ENCODE measurements around the gene AMDHD1. TPM values are rescaled to one million over a fixed set of nuclear protein-coding genes. Genes with fewer than 3 reads are reported as not detected.

The AMDHD1 gene
- total RNA-seq (not detected in 2 replicates), polyA plus RNA-seq (0.16 TPM in 1 of 2 replicates, not detected in the other), polyA minus RNA-seq (not detected in 2 replicates), Bru-seq, nascent RNA (percentile 10 among the genes with signal in this experiment), BruChase-seq, experiment 1, labeled RNA remaining after a 6-hour chase (percentile 4 among the genes with signal in this experiment), BruChase-seq, experiment 2, labeled RNA remaining after a 2-hour chase (not detected)
- 0.06 TPM in 1 of 2 replicates, not detected in the other for polyA plus RNA-seq (2011; cell fraction: cytosol; rRNA removed)
- polyA plus RNA-seq (2011; cell fraction: nucleus; rRNA removed): 0.31 TPM in 1 of 2 replicates, not detected in the other
- not detected in 2 replicates for polyA plus RNA-seq (2012)
- polyA minus RNA-seq (2011; cell fraction: cytosol; rRNA and poly(A)+ RNA removed): 1.2 TPM
- polyA minus RNA-seq (2011; cell fraction: nucleus; rRNA and poly(A)+ RNA removed): not detected in 2 replicates
- long read RNA-seq, partial matches to known transcripts: 0 of 3 reads
- long read RNA-seq, other reads (novel, unspliced or antisense): 3 of 3 reads

- Histone ChIP-seq H3K4me2 (ENCODE audit: insufficient read depth, low read length) (peak within 1 kb of the TSS; percentile 77), H3K4me1 (ENCODE audit: control insufficient read depth, extremely low read depth, insufficient read depth, low read length) (peaks cover 4% of the 10 kb centered on the region), H3K27me3 (ENCODE audit: control insufficient read depth in 2 of 2, insufficient read depth in 2 of 2, low read length in 2 of 2) (peaks cover 0 to 15% of the 10 kb centered on the region in 2 experiments), H3K27ac (ENCODE audit: insufficient read depth, low read depth, low read length) (no peak within 1 kb of the TSS), H3K9me1 (replicated peaks; ENCODE audit: control insufficient read depth, extremely low read depth, insufficient read depth, low read length) (no peaks in the 10 kb centered on the region), H3K9ac (replicated peaks; ENCODE audit: extremely low read depth, insufficient read depth, low read length) (no peak within 1 kb of the TSS), H3K36me3 (ENCODE audit: control insufficient read depth in 2 of 2, extremely low read depth in 1 of 2, insufficient read depth in 2 of 2, low read length in 2 of 2) (no peaks in the 10 kb centered on the region), H3K4me3 (replicated peaks in 1 of 3; ENCODE audit: insufficient read depth in 1 of 3, low read depth in 1 of 3, low read length in 3 of 3) (peak within 1 kb of the TSS; percentile 33 to 64 (median 52)), H3K79me2 (ENCODE audit: control insufficient read depth, insufficient read depth, low read length) (no peaks in the 10 kb centered on the region), H4K20me1 (replicated peaks; ENCODE audit: control insufficient read depth, extremely low read depth, insufficient read depth, low read length) (no peaks in the 10 kb centered on the region), H3K9me3 (replicated peaks; ENCODE audit: control insufficient read depth, insufficient read depth, low read length) (no peaks in the 10 kb centered on the region), H2AFZ (ENCODE audit: low read depth, low read length) (peak within 1 kb of the TSS; percentile 93)
- FAIRE-seq: no peak
- peak; percentile 59 for DNase-seq (ENCODE audit: low read depth, low spot score)
- ChIA-PET CTCF (interaction anchor here (1.0 to 4.2 kb wide), 3 partner anchors 9 to 55 kb away, joined by 4 to 13 read pairs (median 5); no protein-coding TSS in a partner anchor), POLR2A (no interaction called here)
- dilution Hi-C loops (cut with MboI; ENCODE audit: extremely low pct_ligation_motif_present, low sequenced_read_pairs) (no loop called here), intact Hi-C loops (cut with micrococcal nuclease) (no loop called here)
- BruUV-seq (replicated peaks): no TSS peak
- no peak for TF ChIP-seq JUN (IDR thresholded peaks at IDR 0.05; ENCODE audit: borderline replicate concordance, insufficient read depth, insufficient read length, low read depth)
- peak in 1 of 2 donors; percentile 36 for TF ChIP-seq CTCF (IDR thresholded peaks at IDR 0.05; ENCODE audit: extremely low read depth in 1 of 2, insufficient read depth in 1 of 2, low read depth in 1 of 2, low read length in 2 of 2)
- no peak for TF ChIP-seq POLR2A (IDR thresholded peaks at IDR 0.05; ENCODE audit: low read depth, low read length)
- no peak for TF ChIP-seq MYC (IDR thresholded peaks at IDR 0.05; ENCODE audit: low read depth, low read length)
These were observed at the start of gene AMDHD1 for GRCh38 chr12:95943330-95943842. Gene AMDHD1 (plus strand): TSS chr12:95943331. CDS start chr12:95943399, 68 bp downstream.
